Measurements from ENCODE around the gene AP2A1.
A peak's percentile ranks its signal among the peaks of the same experiment; 100 is the strongest.

The AP2A1 gene

GRCh38 chr19:49793561-49793840, 26.7 kb downstream of the AP2A1 start:
- no peak for DNase-seq (ENCODE audit: low spot score)

GRCh38 chr19:49795615-49796014, 28.8 kb downstream of the AP2A1 start:
- DNase-seq (ENCODE audit: low spot score): no peak

DNA sequence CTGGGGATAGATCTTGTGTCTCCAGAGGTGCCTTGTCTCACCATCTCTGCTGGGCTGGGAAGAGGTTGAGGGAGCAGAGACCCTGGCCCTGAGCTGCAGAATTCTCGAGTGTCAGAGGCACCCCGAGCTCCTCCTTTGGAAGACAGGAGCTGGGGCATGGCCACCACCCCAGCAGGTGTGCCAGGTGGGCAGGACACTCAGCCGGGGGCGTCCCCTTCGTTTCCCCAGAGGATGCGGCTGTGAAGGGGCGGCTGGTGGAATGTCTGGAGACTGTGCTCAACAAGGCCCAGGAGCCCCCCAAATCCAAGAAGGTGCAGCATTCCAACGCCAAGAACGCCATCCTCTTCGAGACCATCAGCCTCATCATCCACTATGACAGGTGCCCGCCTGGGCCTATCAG, 31.8 kb downstream of the AP2A1 start:
- DNase-seq (ENCODE audit: low spot score): no peak

GRCh38 chr19:49799271-49799797, 32.5 kb downstream of the AP2A1 start:
- DNase-seq (ENCODE audit: low spot score): no peak

DNA sequence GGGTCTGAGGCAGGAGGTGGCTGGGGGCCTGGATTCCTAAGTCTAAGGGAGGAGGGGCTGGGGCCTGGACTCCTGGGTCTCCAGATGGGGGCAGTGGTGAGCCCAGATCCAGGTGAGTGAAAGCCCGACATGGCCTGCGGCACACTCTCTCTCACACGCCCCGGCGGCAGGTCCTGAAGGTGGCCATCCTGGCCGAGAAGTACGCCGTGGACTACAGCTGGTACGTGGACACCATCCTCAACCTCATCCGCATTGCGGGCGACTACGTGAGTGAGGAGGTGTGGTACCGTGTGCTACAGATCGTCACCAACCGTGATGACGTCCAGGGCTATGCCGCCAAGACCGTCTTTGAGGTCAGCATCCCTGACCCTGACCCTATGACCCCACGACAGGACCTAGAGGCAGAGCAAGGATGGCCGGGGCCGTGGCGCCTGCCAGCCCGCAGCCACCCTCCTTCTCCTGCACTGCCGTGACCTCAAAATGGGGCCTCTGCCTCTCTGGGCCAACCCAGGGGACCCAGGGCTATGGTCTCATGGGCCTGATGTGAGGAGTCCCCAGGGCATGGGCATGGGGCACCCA, 33.1 kb downstream of the AP2A1 start:
- no peak for DNase-seq (ENCODE audit: low spot score)

DNA sequence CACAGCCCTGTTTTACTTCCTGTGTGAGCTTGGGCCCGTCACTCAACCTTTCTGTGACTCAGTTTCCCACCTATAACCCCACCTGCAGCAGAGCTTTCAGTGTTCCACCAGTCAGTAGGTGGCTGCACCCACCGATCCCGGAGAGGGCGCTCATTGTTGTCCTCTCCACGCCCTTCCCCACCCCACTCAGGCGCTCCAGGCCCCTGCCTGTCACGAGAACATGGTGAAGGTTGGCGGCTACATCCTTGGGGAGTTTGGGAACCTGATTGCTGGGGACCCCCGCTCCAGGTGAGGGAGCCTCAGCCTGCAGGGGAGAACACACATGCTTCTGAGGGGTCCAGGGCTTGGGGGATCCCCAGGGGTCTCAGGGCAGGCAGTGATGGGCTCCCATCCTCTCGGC, 34.0 kb downstream of the AP2A1 start:
- no peak for DNase-seq (ENCODE audit: low spot score)

- DNase-seq (ENCODE audit: low spot score): no peak
Measured at GRCh38 chr19:49801401-49801888, 34.6 kb downstream of the AP2A1 start.

DNA sequence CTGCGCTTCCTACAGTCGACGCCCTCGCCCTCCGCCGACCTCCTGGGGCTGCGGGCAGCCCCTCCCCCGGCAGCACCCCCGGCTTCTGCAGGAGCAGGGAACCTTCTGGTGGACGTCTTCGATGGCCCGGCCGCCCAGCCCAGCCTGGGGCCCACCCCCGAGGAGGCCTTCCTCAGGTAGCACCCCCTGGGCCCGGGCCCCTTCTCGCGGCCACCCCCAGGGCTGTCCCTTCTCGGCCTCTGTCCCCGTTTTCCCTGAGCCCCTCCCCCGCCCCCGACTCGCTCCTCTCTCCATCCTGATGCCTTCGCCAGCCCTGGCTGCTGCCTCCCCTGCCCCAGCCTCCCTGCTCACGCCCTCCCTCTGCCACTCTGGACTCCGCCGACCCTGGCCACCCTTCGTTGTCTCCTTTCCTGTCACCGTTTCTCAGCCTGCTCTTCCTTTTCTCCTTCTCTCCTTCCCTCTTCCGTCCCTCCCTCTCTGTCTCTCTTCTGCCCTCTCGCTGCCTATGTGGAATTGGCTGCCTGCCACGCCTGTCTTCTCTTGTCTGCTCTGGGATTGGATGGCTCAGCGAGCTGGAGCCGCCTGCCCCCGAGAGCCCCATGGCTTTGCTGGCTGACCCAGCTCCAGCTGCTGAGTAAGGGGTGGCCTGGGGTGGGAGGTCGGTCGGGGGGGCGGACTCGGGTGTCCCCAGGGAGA, 35.3 kb downstream of the AP2A1 start:
- peak; percentile 91 for DNase-seq (ENCODE audit: low spot score)

GRCh38 chr19:49802836-49803528, 36.2 kb downstream of the AP2A1 start:
- DNase-seq (ENCODE audit: low spot score): no peak

DNA sequence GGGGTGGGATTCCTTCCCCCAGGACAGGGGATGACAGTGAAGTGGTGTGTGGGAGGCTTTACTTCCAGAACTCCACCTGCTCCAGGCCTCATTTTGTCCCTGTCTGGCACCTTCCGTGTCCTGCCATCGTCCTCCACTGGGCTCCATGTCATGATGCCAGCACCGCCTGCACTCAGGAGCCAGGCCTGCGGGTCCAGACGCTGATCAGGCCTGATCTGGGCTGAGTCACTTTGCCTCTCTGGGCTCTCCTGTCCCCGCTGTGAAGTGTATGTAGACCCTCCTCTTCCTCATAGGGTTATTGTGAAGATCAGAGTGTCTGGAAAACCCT, 36.7 kb downstream of the AP2A1 start:
- no peak for DNase-seq (ENCODE audit: low spot score)

DNA sequence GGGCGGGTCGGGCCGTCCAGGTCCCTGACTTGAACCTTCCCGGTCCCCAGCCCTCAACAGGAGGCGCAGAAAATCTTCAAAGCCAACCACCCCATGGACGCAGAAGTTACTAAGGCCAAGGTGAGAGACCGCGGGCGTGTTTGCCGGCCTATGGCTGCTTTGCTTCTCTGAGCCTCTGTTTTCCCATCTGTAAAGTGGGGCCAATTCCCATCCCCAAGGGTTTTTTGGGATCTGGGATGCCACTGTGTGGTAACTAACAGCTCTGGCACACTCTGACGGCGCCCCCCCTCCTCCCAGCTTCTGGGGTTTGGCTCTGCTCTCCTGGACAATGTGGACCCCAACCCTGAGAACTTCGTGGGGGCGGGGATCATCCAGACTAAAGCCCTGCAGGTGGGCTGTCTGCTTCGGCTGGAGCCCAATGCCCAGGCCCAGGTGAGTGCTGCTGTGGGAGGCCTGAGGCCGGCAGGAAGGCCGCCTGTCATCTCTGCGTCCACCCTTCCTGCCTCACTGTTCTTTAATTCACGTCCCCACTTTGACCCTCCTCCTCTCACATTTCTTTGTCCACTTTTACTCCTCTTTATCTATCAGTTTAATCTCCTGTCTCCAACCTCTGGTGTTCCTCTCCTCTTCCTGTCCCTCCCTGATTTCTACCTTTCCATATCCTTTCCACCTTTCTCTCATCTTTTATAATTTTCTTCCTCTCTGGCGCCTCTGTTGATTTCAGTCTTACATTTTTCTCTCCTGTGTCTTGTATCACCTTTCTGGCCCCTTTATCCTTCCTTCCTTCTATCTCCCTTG, 39.2 kb downstream of the AP2A1 start:
- no peak for DNase-seq (ENCODE audit: low spot score)

DNA sequence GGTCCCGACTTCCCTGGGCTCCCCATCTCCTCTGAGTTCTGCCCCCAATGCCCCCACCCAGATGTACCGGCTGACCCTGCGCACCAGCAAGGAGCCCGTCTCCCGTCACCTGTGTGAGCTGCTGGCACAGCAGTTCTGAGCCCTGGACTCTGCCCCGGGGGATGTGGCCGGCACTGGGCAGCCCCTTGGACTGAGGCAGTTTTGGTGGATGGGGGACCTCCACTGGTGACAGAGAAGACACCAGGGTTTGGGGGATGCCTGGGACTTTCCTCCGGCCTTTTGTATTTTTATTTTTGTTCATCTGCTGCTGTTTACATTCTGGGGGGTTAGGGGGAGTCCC, 39.8 kb downstream of the AP2A1 start:
- no peak for DNase-seq (ENCODE audit: low spot score)

- no peak for DNase-seq (ENCODE audit: low spot score)
Measured at GRCh38 chr19:49807058-49807903, 40.5 kb downstream of the AP2A1 start.

- DNase-seq (ENCODE audit: low spot score): no peak
Measured at GRCh38 chr19:49807904-49808675, 41.3 kb downstream of the AP2A1 start.

DNA sequence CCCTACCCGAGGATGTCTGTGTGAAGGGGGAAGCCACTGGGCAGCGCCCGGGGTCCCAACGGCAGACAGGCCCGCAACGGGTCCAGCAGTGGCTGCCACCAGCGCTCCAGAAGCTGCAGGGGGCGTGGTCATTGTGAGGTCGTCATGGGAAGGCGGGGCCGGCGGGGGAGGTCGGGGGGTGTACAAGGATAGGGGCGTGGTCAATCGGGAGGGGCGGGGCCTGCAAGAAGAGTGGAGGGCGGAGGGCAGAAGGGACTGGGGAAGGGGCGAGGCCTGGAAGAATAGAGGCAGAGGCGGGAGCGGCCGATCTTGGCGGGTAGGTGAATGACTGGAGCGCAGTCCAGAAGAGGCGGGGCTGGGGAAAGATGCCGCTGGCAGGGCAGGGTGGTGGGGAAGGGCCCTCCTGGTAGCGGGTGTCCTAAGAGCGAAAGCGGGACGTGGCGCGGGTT, 41.9 kb downstream of the AP2A1 start:
- peak; percentile 89 for DNase-seq (ENCODE audit: low spot score)

GRCh38 chr19:49809160-49809940, 42.5 kb downstream of the AP2A1 start:
- peak; percentile 38 for DNase-seq (ENCODE audit: low spot score)

GRCh38 chr19:49809941-49810389, 43.2 kb downstream of the AP2A1 start:
- DNase-seq (ENCODE audit: low spot score): no peak

DNA sequence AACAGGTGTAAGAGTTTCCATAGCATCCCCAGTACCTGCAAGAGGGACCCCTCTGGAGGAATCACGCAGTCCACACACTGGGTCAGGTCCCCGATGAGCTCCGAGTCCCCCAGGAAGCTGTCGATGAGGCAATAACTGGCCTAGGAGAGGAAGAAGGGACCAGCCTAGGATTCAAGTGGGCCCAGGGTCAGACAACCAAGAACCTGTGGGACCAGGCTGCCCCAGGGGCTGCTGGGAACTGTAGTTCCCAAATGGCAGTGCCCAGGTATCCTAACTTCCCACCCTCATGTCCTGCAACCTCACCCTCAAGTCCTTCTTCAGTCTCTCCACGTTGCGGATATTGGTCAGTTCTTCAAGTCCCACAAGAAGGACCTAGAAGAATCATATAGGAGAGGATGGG, 44.5 kb downstream of the AP2A1 start:
- no peak for DNase-seq (ENCODE audit: low spot score)

GRCh38 chr19:49812452-49812996, 45.7 kb downstream of the AP2A1 start:
- DNase-seq (ENCODE audit: low spot score): no peak
